Measurements from ENCODE around the gene CISD3.

The CISD3 gene, protein sequence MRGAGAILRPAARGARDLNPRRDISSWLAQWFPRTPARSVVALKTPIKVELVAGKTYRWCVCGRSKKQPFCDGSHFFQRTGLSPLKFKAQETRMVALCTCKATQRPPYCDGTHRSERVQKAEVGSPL

DNA sequence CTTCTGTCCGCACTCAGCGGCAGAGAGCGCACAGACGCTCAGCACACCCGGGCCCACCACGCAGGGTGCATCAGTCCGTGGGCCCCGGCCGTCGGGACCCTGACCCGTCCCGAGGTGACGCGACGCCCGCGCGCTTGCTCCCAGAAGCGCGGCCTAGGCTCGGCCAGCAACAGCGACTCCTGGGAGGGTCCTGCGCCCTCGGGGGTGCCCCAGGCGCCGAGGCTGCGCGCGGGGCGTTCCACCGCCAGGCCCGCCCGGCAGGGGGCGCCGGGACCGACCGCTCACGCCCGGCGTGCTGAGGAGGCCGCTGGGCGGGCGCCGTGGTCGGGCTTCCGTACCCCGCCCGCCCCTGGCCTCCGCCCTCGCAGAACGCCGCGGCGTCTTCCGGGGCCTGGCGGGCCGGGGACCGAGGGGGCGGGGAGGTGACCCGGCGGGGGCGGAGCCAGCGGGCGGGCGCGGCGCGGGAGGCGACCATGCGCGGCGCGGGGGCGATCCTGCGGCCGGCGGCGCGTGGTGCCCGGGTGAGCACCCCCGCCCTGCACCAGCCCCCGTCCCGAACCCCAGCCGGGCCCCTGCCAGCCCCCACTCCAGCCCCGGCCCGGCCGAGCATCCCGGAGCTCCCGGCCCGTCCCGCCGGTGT is at the start of gene CISD3:
Gene CISD3 (plus strand): TSS at position 456 of the 640 bp plus-strand sequence. CDS start 18 bp downstream, at position 474.
- ATAC-seq (ENCODE audit: low read depth), result peak; percentile 87
- Mint-ChIP-seq H3K4me1 (peaks cover 53% of the 10 kb centered on the region), H3K4me3 (peak within 1 kb of the TSS; percentile 96), H3K27ac (peak within 1 kb of the TSS; percentile 93), H3K9me3 (no peaks in the 10 kb centered on the region), H3K36me3 (peaks cover 2% of the 10 kb centered on the region), H3K27me3 (no peaks in the 10 kb centered on the region)
- peak; percentile 85 to 92 for DNase-seq (ENCODE audit: low spot score in 2 of 2)

DNA sequence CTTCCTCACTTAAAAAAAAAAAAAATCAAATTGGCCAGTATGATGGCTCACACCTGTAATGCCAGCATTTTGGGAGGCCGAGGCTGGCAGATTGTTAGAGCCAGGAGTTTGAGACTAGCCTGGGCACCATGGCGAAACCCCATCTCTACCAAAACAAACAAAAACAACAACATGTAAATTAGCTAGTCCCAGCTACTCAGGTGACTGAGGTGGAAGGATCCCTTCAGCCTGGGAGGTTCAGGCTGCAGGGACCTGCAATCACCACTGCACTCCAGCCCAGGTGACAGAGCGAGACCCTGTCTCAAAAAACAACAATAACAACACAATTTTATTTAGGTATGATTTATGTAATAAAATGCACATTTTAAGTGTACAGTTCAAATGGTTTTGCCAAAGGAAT is 49.0 kb upstream of the CISD3 start:
- no peaks in the 10 kb centered on the region for H3K36me3 Mint-ChIP-seq
- H3K4me3 Mint-ChIP-seq, result no peak overlapping the region
- ATAC-seq (ENCODE audit: low read depth) (no peak), DNase-seq (ENCODE audit: low spot score in 2 of 2) (no peak)
- H3K9me3 Mint-ChIP-seq, result no peaks in the 10 kb centered on the region
- no peak overlapping the region for H3K27ac Mint-ChIP-seq
- H3K27me3 Mint-ChIP-seq, result peaks cover 8% of the 10 kb centered on the region
- H3K4me1 Mint-ChIP-seq, result peaks cover 8% of the 10 kb centered on the region

DNA sequence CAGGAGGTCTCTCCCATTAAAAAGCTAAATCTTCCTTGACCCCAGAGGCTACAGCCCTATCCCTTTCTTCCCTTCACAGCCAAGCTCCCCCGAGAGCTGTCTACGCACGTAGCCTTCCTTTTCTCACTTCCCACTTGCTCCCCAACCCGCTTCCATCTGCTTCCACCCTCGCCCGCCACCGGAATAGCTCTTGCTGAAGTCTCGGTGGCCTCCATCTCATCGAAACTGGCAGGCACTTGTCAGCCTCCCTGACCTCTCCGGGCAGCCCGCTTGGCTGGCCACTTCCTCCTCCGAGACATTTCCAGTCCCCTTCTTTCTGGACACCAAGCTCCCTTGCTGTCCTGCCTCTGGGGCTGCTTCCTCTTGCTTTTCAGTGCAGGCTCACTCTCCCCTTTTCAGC is 44.6 kb upstream of the CISD3 start:
- H3K4me3 Mint-ChIP-seq, result no peak overlapping the region
- no peak overlapping the region for H3K27ac Mint-ChIP-seq
- no peak for ATAC-seq (ENCODE audit: low read depth)
- H3K9me3 Mint-ChIP-seq, result no peaks in the 10 kb centered on the region
- H3K27me3 Mint-ChIP-seq, result peaks cover 9% of the 10 kb centered on the region
- no peak for DNase-seq (ENCODE audit: low spot score in 2 of 2)
- no peaks in the 10 kb centered on the region for H3K36me3 Mint-ChIP-seq
- H3K4me1 Mint-ChIP-seq, result peaks cover 2% of the 10 kb centered on the region

DNA sequence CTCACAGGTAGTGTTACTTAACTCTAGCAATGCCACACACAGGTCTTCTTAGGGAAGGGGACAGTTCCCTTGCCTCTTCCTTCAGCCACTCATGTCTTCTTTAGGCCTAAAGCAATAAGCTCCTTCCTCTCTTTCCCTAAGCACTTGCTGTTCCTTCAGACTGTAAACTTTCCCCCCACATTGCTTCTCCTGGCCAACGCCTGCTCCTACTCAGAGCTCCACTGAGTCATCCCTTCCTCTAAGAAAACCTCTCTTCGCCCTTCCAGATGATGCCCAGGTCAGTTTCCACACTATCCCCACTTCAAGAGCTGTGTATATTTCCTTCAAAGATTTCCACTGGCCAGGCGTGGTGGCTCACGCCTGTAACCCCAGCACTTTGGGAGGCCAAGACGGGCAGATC is 42.9 kb upstream of the CISD3 start:
- Mint-ChIP-seq H3K4me3 (no peak overlapping the region), H3K36me3 (no peaks in the 10 kb centered on the region), H3K27me3 (peaks cover 9% of the 10 kb centered on the region), H3K27ac (no peak overlapping the region), H3K9me3 (no peaks in the 10 kb centered on the region), H3K4me1 (peaks cover 2% of the 10 kb centered on the region)
- DNase-seq (ENCODE audit: low spot score in 2 of 2) (no peak), ATAC-seq (ENCODE audit: low read depth) (no peak)

DNA sequence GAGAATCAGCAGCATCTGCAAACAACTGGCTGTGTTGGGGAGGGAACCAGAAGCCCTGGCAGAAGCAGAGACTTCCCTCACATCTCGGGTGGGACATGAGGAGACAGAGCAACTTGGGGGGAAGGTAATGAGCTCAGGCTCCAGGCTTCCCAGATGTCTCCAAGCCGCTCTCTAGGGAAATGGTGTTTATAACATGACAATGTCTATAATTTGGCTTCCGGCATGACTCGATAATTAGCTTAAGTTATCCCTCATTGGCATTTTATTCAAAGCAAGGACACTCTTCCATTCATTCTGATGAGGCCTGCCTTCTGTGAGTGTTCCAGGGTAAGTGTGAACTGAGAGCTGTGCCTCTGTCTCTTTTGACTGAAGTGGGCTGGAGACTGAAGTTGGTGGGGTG is 39.8 kb upstream of the CISD3 start:
- DNase-seq (ENCODE audit: low spot score in 2 of 2) (no peak), ATAC-seq (ENCODE audit: low read depth) (no peak)
- H3K4me3 Mint-ChIP-seq, result no peak overlapping the region
- H3K9me3 Mint-ChIP-seq, result no peaks in the 10 kb centered on the region
- peaks cover 2% of the 10 kb centered on the region for H3K4me1 Mint-ChIP-seq
- no peaks in the 10 kb centered on the region for H3K36me3 Mint-ChIP-seq
- no peak overlapping the region for H3K27ac Mint-ChIP-seq
- H3K27me3 Mint-ChIP-seq, result peaks cover 9% of the 10 kb centered on the region

DNA sequence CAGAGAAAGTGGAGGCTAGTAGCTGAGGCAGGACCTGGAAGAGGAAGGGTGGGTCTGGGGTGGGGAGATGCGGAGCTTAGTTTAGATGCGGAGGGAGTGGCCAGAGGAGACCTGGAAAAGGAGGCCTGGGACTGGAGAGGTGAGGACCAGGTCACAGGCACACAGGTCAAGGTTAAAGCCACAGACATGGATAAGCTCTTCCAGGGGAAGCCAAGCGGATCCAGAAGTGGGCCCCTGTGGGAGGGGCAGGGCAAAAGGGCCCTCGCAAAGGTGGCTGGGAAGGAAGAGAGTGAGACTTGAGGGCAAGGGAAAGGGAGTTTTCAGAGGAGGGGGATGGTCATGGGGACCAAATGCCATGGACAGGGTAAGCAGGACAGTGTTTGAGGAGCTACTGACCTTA is 39.0 kb upstream of the CISD3 start:
- H3K27ac Mint-ChIP-seq, result no peak overlapping the region
- no peak for DNase-seq (ENCODE audit: low spot score in 2 of 2)
- H3K4me3 Mint-ChIP-seq, result no peak overlapping the region
- no peaks in the 10 kb centered on the region for H3K9me3 Mint-ChIP-seq
- ATAC-seq (ENCODE audit: low read depth), result no peak
- H3K36me3 Mint-ChIP-seq, result no peaks in the 10 kb centered on the region
- peaks cover 4% of the 10 kb centered on the region for H3K27me3 Mint-ChIP-seq
- no peaks in the 10 kb centered on the region for H3K4me1 Mint-ChIP-seq

DNA sequence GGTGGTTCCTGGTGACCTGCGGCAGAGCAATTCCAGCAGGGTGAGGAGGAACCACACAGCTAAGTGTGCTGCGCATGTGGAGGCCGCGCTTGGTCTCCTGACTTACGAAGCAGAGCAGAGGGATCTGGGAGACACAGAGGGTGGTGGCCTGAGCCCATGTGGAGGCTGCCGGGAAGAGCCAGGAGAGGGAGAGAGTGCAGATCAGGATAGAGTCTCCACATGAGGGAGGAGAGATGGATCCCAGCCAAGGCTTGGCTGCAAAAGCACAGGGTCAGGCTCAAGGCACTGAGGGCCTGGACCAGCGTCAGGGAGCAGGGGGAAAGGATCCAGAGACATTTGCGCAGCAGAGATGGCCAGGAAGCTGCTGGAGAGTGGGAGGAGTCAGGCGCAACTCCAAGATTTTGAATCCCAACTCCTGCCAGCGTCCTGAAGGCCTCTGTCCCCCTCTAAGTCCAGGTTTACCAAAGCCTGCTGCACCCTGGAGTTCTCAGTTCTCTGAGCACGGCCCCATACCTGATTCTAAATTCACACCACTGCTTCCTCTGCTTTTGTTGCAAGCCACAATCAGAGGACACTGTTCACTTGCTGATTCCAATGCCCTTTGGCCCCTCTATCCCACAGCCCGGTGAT is 36.3 kb upstream of the CISD3 start:
- DNase-seq (ENCODE audit: low spot score in 2 of 2) (no peak), ATAC-seq (ENCODE audit: low read depth) (no peak)
- Mint-ChIP-seq H3K27ac (no peak overlapping the region), H3K4me1 (peaks cover 6% of the 10 kb centered on the region), H3K9me3 (no peaks in the 10 kb centered on the region), H3K27me3 (no peaks in the 10 kb centered on the region), H3K36me3 (no peaks in the 10 kb centered on the region), H3K4me3 (no peak overlapping the region)

DNA sequence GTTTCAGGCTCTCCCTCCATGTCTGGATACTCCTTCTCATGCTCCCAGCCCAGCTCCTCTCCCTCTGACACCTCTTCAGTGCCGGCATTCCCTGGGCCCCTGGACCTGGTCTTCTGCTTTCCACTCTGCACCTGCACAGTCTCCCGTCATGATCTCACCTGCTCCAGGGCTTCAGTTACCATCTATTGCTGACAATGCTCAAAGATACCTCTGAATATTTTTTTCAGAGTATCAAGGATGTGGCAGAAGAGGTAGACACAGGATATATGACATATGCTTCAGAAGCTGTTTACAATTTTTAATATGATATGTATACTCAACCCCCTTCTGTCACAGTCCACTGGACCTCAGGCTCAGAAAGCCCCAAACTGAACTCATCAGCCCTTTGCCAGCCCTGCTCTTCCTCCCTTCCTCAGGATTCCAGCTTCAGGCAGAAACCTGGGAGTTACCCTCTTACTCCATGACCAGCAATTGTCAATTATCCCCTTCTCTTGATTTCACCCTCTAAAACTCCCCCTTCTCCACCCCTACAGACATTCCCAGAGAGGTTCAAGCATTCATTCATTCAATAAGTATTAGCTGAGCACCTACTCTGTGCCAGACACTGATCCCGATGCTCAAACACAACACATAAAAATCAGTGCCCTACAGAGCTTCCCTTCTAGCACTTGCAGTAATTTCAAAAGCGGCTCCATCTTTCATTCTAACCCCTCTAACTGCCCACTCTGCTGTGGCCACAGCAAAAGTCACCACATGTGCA is 32.9 kb upstream of the CISD3 start:
- no peaks in the 10 kb centered on the region for H3K9me3 Mint-ChIP-seq
- no peak overlapping the region for H3K4me3 Mint-ChIP-seq
- peak overlapping the region; percentile 3 for H3K27ac Mint-ChIP-seq
- no peaks in the 10 kb centered on the region for H3K27me3 Mint-ChIP-seq
- peaks cover 16% of the 10 kb centered on the region for H3K4me1 Mint-ChIP-seq
- no peaks in the 10 kb centered on the region for H3K36me3 Mint-ChIP-seq
- DNase-seq (ENCODE audit: low spot score in 2 of 2) (no peak), ATAC-seq (ENCODE audit: low read depth) (no peak)

DNA sequence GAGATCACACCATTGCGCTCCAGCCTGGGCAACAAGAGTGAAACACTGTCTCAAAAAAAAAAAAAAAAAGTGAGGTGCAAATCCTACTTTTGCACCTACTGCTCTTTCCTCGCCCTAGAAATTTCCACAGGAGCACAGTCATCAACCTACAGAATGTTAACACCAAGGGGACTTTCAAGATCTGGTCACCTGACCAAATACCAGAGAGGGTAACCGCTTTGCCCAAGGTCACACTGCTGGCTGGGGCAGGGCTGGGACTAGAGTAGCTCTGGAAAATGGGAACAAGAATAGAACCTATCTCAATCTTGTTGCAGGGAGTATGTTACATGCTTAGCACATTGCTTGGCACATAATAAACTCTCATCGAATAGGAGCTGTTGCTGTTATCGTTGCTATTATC is 31.4 kb upstream of the CISD3 start:
- no peak overlapping the region for H3K4me3 Mint-ChIP-seq
- ATAC-seq (ENCODE audit: low read depth) (no peak), DNase-seq (ENCODE audit: low spot score in 2 of 2) (no peak)
- no peak overlapping the region for H3K27ac Mint-ChIP-seq
- H3K27me3 Mint-ChIP-seq, result no peaks in the 10 kb centered on the region
- H3K9me3 Mint-ChIP-seq, result no peaks in the 10 kb centered on the region
- H3K36me3 Mint-ChIP-seq, result no peaks in the 10 kb centered on the region
- peaks cover 18% of the 10 kb centered on the region for H3K4me1 Mint-ChIP-seq

DNA sequence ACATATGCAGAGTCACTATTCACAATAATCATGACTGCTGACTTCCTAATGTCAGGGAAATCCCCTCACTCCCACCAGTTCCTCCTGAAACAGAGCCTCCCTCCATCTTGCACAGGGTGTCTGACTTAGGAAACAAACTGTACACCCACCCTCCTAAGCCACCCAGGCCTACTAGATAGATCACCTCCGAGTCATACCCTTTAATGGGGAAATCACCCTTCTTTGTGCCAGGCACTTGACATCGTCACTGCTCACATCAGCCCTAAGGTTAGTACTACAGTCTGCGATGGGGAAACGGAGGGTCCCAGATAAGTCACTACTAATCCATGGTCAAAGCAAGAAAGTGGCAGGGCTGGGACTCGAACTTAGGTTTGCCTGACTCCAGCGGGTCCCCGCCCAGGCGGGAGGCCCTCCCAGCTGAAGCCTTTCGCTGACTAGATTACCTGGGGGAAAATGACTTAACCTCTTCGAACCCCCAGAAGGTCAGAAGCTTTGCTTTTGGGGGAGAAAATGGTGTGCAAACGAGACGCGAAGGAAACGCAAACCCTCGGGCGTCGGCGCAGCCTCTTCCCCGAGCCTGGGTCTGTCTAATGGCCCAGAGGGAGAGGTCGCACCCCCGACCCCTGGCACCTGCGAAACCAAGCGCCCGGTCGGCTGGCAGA is 28.5 kb upstream of the CISD3 start:
- H3K36me3 Mint-ChIP-seq, result no peaks in the 10 kb centered on the region
- H3K27ac Mint-ChIP-seq, result peak overlapping the region; percentile 97
- H3K4me3 Mint-ChIP-seq, result peak overlapping the region; percentile 82
- H3K27me3 Mint-ChIP-seq, result no peaks in the 10 kb centered on the region
- DNase-seq (ENCODE audit: low spot score in 2 of 2) (peak; percentile 70 to 72), ATAC-seq (ENCODE audit: low read depth) (peak; percentile 56)
- peaks cover 25% of the 10 kb centered on the region for H3K4me1 Mint-ChIP-seq
- no peaks in the 10 kb centered on the region for H3K9me3 Mint-ChIP-seq

DNA sequence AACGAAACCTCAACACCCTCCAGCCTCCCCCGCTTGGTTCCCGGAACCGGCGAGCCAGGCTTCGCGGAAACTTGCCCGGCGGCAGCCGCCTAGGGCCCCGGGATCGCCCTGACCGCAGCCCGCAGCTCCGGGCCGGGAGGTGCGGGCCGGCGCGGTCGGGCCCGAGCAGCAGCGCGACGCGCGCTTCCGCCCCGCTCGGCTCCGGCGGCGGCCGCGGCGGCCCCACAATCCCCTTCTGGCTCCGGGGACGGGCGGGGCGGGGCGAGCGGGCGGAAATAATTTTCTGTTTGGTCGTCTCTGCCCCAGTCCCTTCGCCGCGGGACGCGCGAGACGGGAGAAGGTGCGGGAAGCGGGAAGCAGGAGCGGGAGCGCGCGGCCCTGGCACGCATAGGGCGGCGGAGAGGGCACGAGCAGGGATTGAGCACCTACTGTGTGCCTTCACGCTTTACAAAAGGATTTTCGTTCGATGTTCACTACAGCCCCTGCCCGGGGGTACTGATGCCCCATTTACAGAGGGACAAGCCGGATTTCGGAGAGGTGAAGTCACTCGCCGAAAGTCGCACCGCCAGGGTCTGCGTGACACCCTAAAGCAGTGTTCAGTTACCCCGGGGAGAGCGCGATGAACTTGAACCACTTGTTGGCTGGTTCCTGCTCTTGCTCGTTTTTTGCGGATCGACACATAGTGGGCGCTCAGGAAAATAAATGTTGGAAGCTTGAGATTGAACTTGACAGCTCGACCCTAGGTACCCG is 27.8 kb upstream of the CISD3 start:
- no peaks in the 10 kb centered on the region for H3K27me3 Mint-ChIP-seq
- H3K27ac Mint-ChIP-seq, result peak overlapping the region; percentile 97
- peaks cover 27% of the 10 kb centered on the region for H3K4me1 Mint-ChIP-seq
- no peaks in the 10 kb centered on the region for H3K36me3 Mint-ChIP-seq
- no peaks in the 10 kb centered on the region for H3K9me3 Mint-ChIP-seq
- H3K4me3 Mint-ChIP-seq, result peak overlapping the region; percentile 94
- ATAC-seq (ENCODE audit: low read depth) (peak; percentile 33), DNase-seq (ENCODE audit: low spot score in 2 of 2) (peak; percentile 65 to 73)

DNA sequence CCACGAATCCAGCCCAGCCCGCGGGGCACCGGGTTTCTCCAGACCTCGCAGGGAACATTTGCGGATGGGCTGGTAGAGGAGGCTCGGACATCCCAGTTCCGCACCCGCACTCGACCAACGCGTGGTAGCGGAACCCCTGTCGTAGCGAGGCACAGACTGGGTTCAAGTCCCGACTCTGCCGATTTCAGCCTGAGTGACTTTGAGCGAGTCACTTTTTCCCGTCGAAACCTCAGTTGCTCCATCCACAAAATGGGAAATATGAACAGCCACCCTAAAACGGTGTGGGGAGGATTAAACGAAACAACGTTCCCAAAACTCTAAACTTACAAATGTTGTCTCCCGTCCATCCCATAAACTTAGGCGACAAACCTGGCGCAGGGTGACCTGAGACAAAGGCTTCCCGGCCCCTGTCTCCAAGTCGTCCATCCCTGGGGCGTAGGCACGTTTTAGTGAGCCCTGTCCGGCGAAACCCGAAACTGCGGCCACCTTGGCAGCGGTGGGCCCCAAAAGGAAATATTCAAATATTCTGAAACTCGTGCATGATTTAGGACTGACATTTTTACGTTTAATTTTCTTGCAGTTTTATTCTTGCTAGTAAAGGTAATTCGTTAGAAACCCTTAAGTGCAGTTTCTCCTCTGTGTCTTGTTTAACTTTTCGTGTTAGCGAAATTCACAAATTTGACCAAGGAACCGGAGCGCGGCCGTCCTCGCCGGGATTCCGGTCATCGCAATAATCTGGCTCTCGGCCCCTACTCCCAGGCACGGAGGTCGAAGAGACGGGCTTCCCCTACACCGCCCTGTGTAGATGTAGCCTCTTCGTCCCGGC is 27.0 kb upstream of the CISD3 start:
- peak overlapping the region; percentile 94 for H3K4me3 Mint-ChIP-seq
- H3K9me3 Mint-ChIP-seq, result no peaks in the 10 kb centered on the region
- ATAC-seq (ENCODE audit: low read depth), result no peak
- no peaks in the 10 kb centered on the region for H3K27me3 Mint-ChIP-seq
- peak overlapping the region; percentile 97 for H3K27ac Mint-ChIP-seq
- H3K36me3 Mint-ChIP-seq, result no peaks in the 10 kb centered on the region
- H3K4me1 Mint-ChIP-seq, result peaks cover 30% of the 10 kb centered on the region
- DNase-seq (ENCODE audit: low spot score in 2 of 2), result no peak
